Ascending aorta (tissue), 2 donors: ENCODE results near the gene CNDP1. TPM values are rescaled to one million over a fixed set of nuclear protein-coding genes. Genes with fewer than 3 reads are reported as not detected.

Experiments
- DNase-seq, 2 donors: peaks; one replicate each; pipeline ENCODE4 v3.0.0-alpha.2; 2019; ENCODE audit warnings: low spot score in 2 of 2
- H3K27ac ChIP-seq, 2 donors: fragments of 200-600 bp; sonication (generic); one replicate each; pipeline ENCODE4 v1.5.1; 2016 to 2017; ENCODE audit warnings: mild to moderate bottlenecking in 1 of 2
- H3K27me3 ChIP-seq: fragments of 200-600 bp; sonication (generic); one replicate; pipeline ENCODE4 v1.5.1; 2017
- H3K36me3 ChIP-seq, 2 donors: fragments of 200-600 bp; sonication (generic); one replicate each; pipeline ENCODE4 v1.5.1; 2016
- H3K4me1 ChIP-seq, 2 donors: fragments of 200-600 bp; sonication (generic); one replicate each; pipeline ENCODE4 v1.5.1; 2016 to 2017; ENCODE audit warnings: mild to moderate bottlenecking in 1 of 2
- H3K4me3 ChIP-seq, 2 donors: fragments of 200-600 bp; sonication (generic); one replicate each; pipeline ENCODE4 v1.5.1; 2016 to 2017; ENCODE audit warnings: mild to moderate bottlenecking in 1 of 2
- H3K9me3 ChIP-seq, 2 donors: fragments of 200-600 bp; sonication (generic); one replicate each; pipeline ENCODE4 v1.5.1; 2016
- intact Hi-C: fragments of 100-400 bp; cut with DNase I; formaldehyde crosslinking; loops from one replicate; pipeline ENCODE4 v1.15.1; 2023
- total RNA-seq: library from RNA; depleted of rRNA; stranded (reverse); fragments of >200 nt; gene quantifications from one replicate; pipeline ENCODE4 v1.1.0, GENCODE V29; 2016
- TF ChIP-seq, protein P1 (sequence below), 3 experiments: fragments of 200-600 bp in 2 of 3; fragments of 450-650 bp in 1 of 3; sonication (generic) in 2 of 3; IDR thresholded peaks; one replicate each; pipeline ENCODE4 v1.5.1; 2016 to 2019; ENCODE audit warnings: antibody characterized with exemption in 3 of 3, mild to moderate bottlenecking in 1 of 3, moderate library complexity in 1 of 3

Gene CNDP1
- total RNA-seq, 1 donor from 2014 or later = not detected

GRCh38 chr18:74608681-74609080 is 74.4 kb downstream of the CNDP1 start:
- TF ChIP-seq, protein P1, sequence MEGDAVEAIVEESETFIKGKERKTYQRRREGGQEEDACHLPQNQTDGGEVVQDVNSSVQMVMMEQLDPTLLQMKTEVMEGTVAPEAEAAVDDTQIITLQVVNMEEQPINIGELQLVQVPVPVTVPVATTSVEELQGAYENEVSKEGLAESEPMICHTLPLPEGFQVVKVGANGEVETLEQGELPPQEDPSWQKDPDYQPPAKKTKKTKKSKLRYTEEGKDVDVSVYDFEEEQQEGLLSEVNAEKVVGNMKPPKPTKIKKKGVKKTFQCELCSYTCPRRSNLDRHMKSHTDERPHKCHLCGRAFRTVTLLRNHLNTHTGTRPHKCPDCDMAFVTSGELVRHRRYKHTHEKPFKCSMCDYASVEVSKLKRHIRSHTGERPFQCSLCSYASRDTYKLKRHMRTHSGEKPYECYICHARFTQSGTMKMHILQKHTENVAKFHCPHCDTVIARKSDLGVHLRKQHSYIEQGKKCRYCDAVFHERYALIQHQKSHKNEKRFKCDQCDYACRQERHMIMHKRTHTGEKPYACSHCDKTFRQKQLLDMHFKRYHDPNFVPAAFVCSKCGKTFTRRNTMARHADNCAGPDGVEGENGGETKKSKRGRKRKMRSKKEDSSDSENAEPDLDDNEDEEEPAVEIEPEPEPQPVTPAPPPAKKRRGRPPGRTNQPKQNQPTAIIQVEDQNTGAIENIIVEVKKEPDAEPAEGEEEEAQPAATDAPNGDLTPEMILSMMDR (IDR thresholded peaks at IDR 0.05) = no peak
- H3K4me3 ChIP-seq = no peak overlapping the region
- H3K27me3 ChIP-seq = no peaks in the 10 kb centered on the region
- intact Hi-C loops = no loop called here
- no peak overlapping the region for H3K27ac ChIP-seq
- DNase-seq = no peak
- H3K36me3 ChIP-seq = no peaks in the 10 kb centered on the region
- no peaks in the 10 kb centered on the region for H3K4me1 ChIP-seq
- no peaks in the 10 kb centered on the region for H3K9me3 ChIP-seq

DNA sequence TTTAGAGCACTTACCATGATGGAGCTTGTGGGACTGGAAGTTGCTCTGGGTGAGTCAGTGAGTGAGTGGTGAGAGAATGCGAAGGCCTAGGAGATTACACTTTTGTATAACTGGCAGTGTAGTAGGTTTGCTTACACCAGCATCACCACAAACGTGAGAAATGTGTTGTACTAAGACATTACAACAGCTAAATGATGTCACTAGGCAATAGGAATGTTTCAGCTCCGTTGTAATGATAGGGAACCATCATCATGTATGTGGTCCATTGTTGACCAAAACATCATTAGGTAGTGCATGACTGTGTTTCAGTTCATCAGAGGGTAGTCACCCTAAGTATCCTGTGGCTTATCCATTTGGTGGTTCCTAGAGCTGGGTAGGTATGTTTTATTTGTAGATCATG is 75.2 kb downstream of the CNDP1 start:
- Histone ChIP-seq H3K9me3 (no peaks in the 10 kb centered on the region), H3K27ac (no peak overlapping the region), H3K27me3 (no peaks in the 10 kb centered on the region), H3K4me3 (no peak overlapping the region), H3K36me3 (no peaks in the 10 kb centered on the region), H3K4me1 (no peaks in the 10 kb centered on the region)
- TF ChIP-seq, protein P1 (IDR thresholded peaks at IDR 0.05) = no peak
- intact Hi-C loops = no loop called here
- no peak for DNase-seq

DNA sequence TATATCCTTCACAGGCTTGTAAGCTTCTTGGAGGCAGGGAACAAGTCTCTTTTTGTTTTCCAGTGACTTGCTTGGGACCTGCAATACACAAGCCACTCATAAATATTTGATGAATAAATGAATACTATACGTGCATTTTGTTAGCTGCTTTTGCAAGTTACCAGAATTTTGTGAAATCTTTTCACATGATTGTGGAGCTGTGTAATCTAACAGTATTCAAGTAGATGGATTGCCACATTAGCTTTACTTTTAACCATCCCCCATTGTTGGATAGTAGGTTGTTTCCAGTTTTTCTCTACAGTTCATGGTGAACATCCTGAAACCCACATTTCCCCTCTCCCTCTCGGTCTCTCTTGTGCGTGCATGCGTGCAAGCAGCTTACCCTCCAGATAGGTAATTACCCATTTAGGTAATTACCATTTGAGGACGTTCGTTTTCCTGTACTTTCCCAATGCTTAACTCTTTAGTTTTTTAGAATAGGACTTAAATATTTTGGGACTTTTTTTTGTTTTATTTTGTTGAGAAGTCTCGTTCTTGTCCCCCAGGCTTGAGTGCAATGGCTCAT is 75.8 kb downstream of the CNDP1 start:
- Histone ChIP-seq H3K27ac (no peak overlapping the region), H3K9me3 (no peaks in the 10 kb centered on the region), H3K4me3 (no peak overlapping the region), H3K4me1 (no peaks in the 10 kb centered on the region), H3K36me3 (no peaks in the 10 kb centered on the region), H3K27me3 (no peaks in the 10 kb centered on the region)
- intact Hi-C loops = no loop called here
- TF ChIP-seq, protein P1 (IDR thresholded peaks at IDR 0.05) = no peak
- no peak for DNase-seq

DNA sequence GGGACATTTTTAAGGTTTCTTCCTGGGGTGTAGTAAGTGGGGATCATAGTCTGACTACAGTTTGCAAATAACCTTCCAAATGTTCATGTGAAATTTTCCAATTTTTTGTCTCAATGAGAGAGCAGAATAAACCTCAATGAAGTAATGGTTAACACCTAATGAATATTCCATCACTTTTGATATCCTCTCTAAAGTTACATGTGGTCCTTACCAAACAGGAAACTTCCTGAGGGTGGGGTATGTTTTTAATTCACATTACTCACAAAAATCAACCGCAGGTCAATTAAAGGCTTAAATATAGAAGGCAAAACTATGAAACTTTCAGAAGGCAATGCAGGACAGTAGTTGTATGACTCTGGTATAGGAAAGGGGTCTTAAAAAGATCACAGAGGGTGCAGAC is 76.6 kb downstream of the CNDP1 start:
- intact Hi-C loops = no loop called here
- H3K4me1 ChIP-seq = no peaks in the 10 kb centered on the region
- TF ChIP-seq, protein P1 (IDR thresholded peaks at IDR 0.05) = no peak

GRCh38 chr18:74611765-74612164 is 77.5 kb downstream of the CNDP1 start:
- intact Hi-C loops = no loop called here
- no peak overlapping the region for H3K4me3 ChIP-seq
- DNase-seq = no peak
- H3K9me3 ChIP-seq = no peaks in the 10 kb centered on the region
- TF ChIP-seq, protein P1 (IDR thresholded peaks at IDR 0.05) = no peak
- H3K27ac ChIP-seq = no peak overlapping the region
- H3K36me3 ChIP-seq = no peaks in the 10 kb centered on the region
- H3K4me1 ChIP-seq = no peaks in the 10 kb centered on the region
- H3K27me3 ChIP-seq = no peaks in the 10 kb centered on the region

More for the DNA sequence above, 76.6 kb downstream of the CNDP1 start:
- no peak for DNase-seq
- H3K27ac ChIP-seq = no peak overlapping the region
- H3K9me3 ChIP-seq = no peaks in the 10 kb centered on the region
- H3K4me3 ChIP-seq = no peak overlapping the region
- H3K27me3 ChIP-seq = no peaks in the 10 kb centered on the region
- H3K36me3 ChIP-seq = no peaks in the 10 kb centered on the region

DNA sequence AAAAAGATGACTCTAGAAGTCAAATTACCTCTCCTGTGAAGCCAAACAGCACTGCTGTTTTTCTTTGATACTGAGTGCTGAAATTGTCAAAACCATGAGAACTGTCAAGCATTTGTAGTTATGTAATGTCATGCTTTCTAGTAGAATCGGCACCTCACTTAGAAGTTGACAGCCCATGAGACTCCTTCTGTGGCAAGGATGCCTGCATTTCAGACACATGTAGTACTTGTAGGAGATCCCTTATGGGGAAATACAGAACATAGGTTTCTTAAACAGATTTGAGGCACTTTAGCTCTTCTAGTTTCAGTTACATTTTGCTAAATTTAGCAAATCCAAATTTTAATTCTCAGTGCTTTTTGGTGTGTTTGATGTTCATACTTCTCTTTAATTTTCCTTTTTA is 79.1 kb downstream of the CNDP1 start:
- no peaks in the 10 kb centered on the region for H3K36me3 ChIP-seq
- no peaks in the 10 kb centered on the region for H3K4me1 ChIP-seq
- no peaks in the 10 kb centered on the region for H3K9me3 ChIP-seq
- TF ChIP-seq, protein P1 (IDR thresholded peaks at IDR 0.05) = no peak
- no peak overlapping the region for H3K27ac ChIP-seq
- no peaks in the 10 kb centered on the region for H3K27me3 ChIP-seq
- DNase-seq = no peak
- intact Hi-C loops = no loop called here
- no peak overlapping the region for H3K4me3 ChIP-seq
